Measurements from ENCODE around the gene EIF5AL1. TPM values are rescaled to one million over a fixed set of nuclear protein-coding genes. Genes with fewer than 3 reads are reported as not detected.

EIF5AL1 gene
- polyA plus RNA-seq, 1 experiment = 0.23 TPM

GRCh38 chr10:79491143-79491835 lies 21.0 kb upstream of the EIF5AL1 start:
- no peak overlapping the region for H3K4me3 ChIP-seq (ENCODE audit: low read depth, low read length)
- TF ChIP-seq, protein P1, sequence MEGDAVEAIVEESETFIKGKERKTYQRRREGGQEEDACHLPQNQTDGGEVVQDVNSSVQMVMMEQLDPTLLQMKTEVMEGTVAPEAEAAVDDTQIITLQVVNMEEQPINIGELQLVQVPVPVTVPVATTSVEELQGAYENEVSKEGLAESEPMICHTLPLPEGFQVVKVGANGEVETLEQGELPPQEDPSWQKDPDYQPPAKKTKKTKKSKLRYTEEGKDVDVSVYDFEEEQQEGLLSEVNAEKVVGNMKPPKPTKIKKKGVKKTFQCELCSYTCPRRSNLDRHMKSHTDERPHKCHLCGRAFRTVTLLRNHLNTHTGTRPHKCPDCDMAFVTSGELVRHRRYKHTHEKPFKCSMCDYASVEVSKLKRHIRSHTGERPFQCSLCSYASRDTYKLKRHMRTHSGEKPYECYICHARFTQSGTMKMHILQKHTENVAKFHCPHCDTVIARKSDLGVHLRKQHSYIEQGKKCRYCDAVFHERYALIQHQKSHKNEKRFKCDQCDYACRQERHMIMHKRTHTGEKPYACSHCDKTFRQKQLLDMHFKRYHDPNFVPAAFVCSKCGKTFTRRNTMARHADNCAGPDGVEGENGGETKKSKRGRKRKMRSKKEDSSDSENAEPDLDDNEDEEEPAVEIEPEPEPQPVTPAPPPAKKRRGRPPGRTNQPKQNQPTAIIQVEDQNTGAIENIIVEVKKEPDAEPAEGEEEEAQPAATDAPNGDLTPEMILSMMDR (IDR thresholded peaks at IDR 0.05; ENCODE audit: insufficient read depth, low read depth, low read length) = no peak
- no peak for DNase-seq (ENCODE audit: low read depth)
- ChIA-PET POLR2A (no interaction called here), CTCF (interaction anchor here (1.1 to 6.6 kb wide), 3 partner anchors 15 to 47 kb away, joined by 3 to 28 read pairs (median 3); no protein-coding TSS in a partner anchor)
- H3K36me3 ChIP-seq (ENCODE audit: control insufficient read depth, insufficient read depth, low read length) = no peaks in the 10 kb centered on the region
- peaks cover 2% of the 10 kb centered on the region for H3K27me3 ChIP-seq (ENCODE audit: control insufficient read depth, insufficient read depth, low read length)

GRCh38 chr10:79492256-79492655 lies 20.1 kb upstream of the EIF5AL1 start:
- no peak for DNase-seq (ENCODE audit: low read depth)
- H3K27me3 ChIP-seq (ENCODE audit: control insufficient read depth, insufficient read depth, low read length) = peaks cover 5% of the 10 kb centered on the region
- TF ChIP-seq, protein P1 (IDR thresholded peaks at IDR 0.05; ENCODE audit: insufficient read depth, low read depth, low read length) = no peak
- H3K4me3 ChIP-seq (ENCODE audit: low read depth, low read length) = no peak overlapping the region
- POLR2A ChIA-PET = no interaction called here
- CTCF ChIA-PET = interaction anchor here (0.8 to 1.0 kb wide), 2 partner anchors 11 to 119 kb away, joined by 3 to 4 read pairs; no protein-coding TSS in a partner anchor
- no peaks in the 10 kb centered on the region for H3K36me3 ChIP-seq (ENCODE audit: control insufficient read depth, insufficient read depth, low read length)

- DNase-seq (ENCODE audit: low read depth) = no peak
- H3K27me3 ChIP-seq (ENCODE audit: control insufficient read depth, insufficient read depth, low read length) = peaks cover 5% of the 10 kb centered on the region
- ChIA-PET POLR2A (no interaction called here), CTCF (interaction anchor here (0.8 to 1.0 kb wide), 2 partner anchors 10 to 119 kb away, joined by 3 to 4 read pairs; no protein-coding TSS in a partner anchor)
- TF ChIP-seq, protein P1 (IDR thresholded peaks at IDR 0.05; ENCODE audit: insufficient read depth, low read depth, low read length) = no peak
- H3K36me3 ChIP-seq (ENCODE audit: control insufficient read depth, insufficient read depth, low read length) = no peaks in the 10 kb centered on the region
- no peak overlapping the region for H3K4me3 ChIP-seq (ENCODE audit: low read depth, low read length)
Observed at GRCh38 chr10:79492839-79493238, 19.5 kb upstream of the EIF5AL1 start.

GRCh38 chr10:79493806-79494205 lies 18.5 kb upstream of the EIF5AL1 start:
- POLR2A ChIA-PET = no interaction called here
- Histone ChIP-seq H3K4me3 (ENCODE audit: low read depth, low read length) (no peak overlapping the region), H3K27me3 (ENCODE audit: control insufficient read depth, insufficient read depth, low read length) (peaks cover 8% of the 10 kb centered on the region), H3K36me3 (ENCODE audit: control insufficient read depth, insufficient read depth, low read length) (no peaks in the 10 kb centered on the region)
- no peak for DNase-seq (ENCODE audit: low read depth)
- TF ChIP-seq, protein P1 (IDR thresholded peaks at IDR 0.05; ENCODE audit: insufficient read depth, low read depth, low read length) = no peak
- CTCF ChIA-PET = no interaction called here

DNA sequence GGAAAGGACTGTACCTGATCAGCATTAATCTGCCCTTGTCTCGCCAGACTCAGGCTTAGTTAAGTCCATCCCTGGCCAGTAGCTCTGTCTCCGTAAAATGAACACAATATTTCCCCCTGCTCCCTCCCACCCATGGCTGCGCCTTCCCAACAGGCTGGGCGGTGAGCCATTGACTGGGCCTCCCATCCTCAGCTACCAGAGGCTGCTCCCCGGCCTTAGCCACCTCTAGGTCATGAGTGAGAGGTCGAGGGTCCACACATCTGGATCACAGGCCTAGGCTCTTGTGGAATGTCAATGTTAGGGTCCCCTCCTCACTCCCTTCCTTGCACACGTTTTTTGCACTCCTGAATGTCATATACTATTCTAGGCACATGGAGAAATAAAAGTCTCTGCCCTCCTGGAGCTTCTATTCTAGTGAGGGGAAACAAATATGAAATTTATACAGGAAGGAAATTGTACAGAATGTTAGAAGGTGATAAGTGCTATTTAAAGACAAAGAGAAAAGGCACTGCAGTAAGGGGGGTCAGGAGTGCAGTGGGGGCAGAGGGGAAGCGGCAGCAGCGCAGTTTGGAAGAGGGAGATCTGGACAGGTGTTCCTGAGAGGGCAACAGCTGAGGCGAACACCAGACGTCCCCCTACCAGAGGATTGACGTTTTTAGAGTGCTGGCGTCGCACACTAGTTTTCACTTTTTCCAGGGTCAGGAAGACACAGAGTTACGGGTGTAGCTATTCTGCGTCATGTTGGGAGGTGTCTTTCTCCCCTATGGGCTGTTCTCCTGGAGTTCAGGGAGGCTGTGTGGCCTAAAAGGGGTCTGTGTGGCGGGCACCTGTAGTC lies 17.2 kb upstream of the EIF5AL1 start:
- ChIA-PET POLR2A (no interaction called here), CTCF (interaction anchor here (2.0 kb wide), 1 partner anchor 120 kb away, joined by 10 read pairs; no protein-coding TSS in a partner anchor)
- peaks cover 8% of the 10 kb centered on the region for H3K27me3 ChIP-seq (ENCODE audit: control insufficient read depth, insufficient read depth, low read length)
- no peak for DNase-seq (ENCODE audit: low read depth)
- no peak overlapping the region for H3K4me3 ChIP-seq (ENCODE audit: low read depth, low read length)
- H3K36me3 ChIP-seq (ENCODE audit: control insufficient read depth, insufficient read depth, low read length) = no peaks in the 10 kb centered on the region
- TF ChIP-seq, protein P1 (IDR thresholded peaks at IDR 0.05; ENCODE audit: insufficient read depth, low read depth, low read length) = no peak

Data from BJ (cell line).